ENCODE data around the gene SF3B3. TPM values are rescaled to one million over a fixed set of nuclear protein-coding genes. Genes with fewer than 3 reads are reported as not detected.
"Not testable (repeated sequence)": the region's sequence is repeated elsewhere in the genome, so short reads cannot be mapped to it uniquely, and the experiment has no call there.

Gene SF3B3
- total and polyA plus RNA-seq, 5 donors, result 67.5 to 154 (median 141) TPM

DNA sequence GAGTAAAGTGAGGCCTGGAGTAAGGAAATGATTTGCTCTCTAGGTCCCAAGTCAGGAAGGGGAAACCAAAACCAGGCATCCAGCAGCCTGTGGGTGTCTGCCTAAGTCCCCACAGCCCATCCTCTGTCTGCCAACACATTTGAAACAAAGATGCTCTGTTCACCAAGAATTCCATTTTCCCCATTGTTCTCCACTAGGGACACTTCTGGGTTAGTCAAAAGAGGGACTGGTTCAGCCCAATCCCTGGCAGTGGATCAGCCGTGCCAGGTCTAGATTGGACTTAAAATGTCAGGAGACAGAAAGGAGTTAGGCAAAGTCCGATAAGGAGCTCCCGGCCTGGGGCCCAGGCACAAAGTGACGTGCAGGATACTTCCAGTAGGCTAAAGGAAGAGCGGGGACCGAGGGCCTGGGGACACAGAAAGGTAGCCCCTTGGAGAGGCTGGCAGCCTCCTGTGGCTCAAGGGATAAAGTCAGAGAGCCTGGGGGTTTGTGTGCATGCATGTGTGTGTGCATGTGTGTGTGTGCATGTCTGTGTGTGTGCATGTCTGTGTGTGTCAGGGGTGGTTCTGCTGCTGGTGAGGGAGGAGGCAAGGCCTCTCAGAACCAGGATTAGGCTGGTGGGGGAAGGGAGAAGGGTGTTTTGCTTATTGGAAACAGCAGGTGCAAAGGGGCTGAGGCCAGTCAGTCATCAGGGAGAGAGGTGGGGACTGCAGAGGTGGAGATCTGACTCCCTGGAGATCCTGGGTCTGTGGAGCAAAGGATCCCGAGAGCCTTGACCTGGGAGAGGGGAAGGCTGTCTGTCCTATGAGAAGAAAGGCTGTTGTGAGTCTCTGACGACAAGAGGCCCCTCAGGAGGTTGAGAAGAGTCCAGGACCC lies 81.0 kb downstream of the SF3B3 start:
- no peak overlapping the region for H3K27ac ChIP-seq (ENCODE audit: low read length)
- H3K4me3 ChIP-seq (ENCODE audit: low read length), result no peak overlapping the region
- intact Hi-C loops (cut with DNase I), result no loop called here
- DNase-seq (no peak), ATAC-seq (no peak)
- 78% methylated on average over 8 of the region's 8 CpGs for WGBS
- H3K4me1 ChIP-seq (ENCODE audit: control insufficient read depth, insufficient read depth, low read length), result no peaks in the 10 kb centered on the region
- no peaks in the 10 kb centered on the region for H3K27me3 ChIP-seq (ENCODE audit: control insufficient read depth, insufficient read depth)
- no peaks in the 10 kb centered on the region for H3K9me3 ChIP-seq (ENCODE audit: control insufficient read depth, low read length)

DNA sequence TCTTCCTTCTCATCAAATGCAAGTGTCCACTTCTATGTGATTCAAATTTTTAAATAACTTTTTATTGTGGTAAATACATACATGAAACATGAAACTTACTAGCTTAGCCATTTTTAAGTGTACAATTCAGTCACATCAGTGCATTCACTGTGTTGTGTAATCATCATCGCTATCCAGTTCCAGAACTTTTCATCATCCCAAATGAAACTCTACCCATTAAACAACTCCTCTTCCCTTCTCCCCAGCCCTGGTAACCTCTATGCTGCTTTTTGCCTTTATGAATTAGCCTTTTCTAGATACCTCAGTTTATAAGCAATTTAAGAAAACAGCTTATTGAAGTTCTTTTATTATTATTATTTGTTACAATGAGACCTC lies 81.7 kb downstream of the SF3B3 start:
- intact Hi-C loops (cut with DNase I), result no loop called here
- ATAC-seq, result no peak
- H3K9me3 ChIP-seq (ENCODE audit: control insufficient read depth, low read length), result no peaks in the 10 kb centered on the region
- no peaks in the 10 kb centered on the region for H3K27me3 ChIP-seq (ENCODE audit: control insufficient read depth, insufficient read depth)
- H3K4me1 ChIP-seq (ENCODE audit: control insufficient read depth, insufficient read depth, low read length), result no peaks in the 10 kb centered on the region
- H3K4me3 ChIP-seq (ENCODE audit: low read length), result no peak overlapping the region
- WGBS, result 67% methylated on average over 1 of the region's 1 CpG
- no peak for DNase-seq
- H3K27ac ChIP-seq (ENCODE audit: low read length), result no peak overlapping the region

GRCh38 chr16:70608521-70608920 lies 84.9 kb downstream of the SF3B3 start:
- intact Hi-C loops (cut with DNase I), result no loop called here
- Histone ChIP-seq H3K27ac (ENCODE audit: low read length) (no peak overlapping the region), H3K4me1 (ENCODE audit: control insufficient read depth, insufficient read depth, low read length) (no peaks in the 10 kb centered on the region), H3K4me3 (ENCODE audit: low read length) (no peak overlapping the region), H3K9me3 (ENCODE audit: control insufficient read depth, low read length) (no peaks in the 10 kb centered on the region), H3K27me3 (ENCODE audit: control insufficient read depth, insufficient read depth) (no peaks in the 10 kb centered on the region)
- 89% methylated on average over 7 of the region's 7 CpGs for WGBS
- ATAC-seq (no peak), DNase-seq (no peak)

DNA sequence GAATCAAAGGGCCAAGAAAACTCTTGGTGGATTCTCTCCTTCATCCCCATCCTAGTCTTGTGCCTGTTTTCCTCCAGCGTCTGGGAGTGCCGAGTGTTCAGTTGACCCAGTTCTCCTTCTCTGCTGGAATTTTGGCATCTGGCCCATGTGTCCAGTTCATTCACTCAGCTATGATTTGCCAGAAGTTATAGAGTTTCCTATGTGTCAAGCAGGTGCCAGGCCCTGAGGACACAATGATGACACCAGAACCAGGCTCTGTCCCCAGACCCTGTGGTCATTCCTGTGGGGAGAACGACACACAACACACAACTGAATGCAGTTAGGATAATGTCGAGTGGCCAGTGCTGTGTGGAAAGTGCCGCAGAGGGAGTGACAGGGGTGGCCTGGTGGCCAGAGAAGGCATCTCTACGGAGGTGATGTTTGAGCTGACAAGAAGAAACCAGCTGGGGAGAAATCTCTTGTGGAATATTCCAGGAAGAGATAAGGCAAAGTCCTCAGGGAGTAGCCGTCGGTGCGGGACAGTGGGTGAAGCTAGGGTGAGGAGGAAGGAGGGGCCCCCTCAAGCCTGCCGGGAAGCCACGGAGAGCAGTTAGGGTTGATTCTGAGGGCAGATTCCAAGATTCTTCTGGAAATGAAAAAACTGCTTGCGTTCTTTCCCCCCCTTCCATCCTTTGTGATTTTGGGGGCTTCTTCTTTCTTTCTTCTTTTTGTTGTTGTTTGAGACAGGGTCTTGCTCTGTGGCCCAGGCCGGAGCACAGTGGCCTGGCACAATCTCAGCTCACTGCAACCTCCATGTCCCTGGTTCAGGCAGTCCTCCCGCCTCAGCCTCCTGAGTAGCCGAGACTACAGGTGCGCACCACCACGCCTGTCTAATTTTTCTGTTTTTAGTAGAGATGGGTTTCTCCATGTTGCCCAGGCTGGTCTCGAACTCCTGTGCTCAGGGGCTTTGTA lies 86.9 kb downstream of the SF3B3 start:
- intact Hi-C loops (cut with DNase I), result no loop called here
- ATAC-seq (peak; percentile 43 to 50), DNase-seq (no peak)
- H3K27ac ChIP-seq (ENCODE audit: low read length), result no peak overlapping the region
- WGBS, result 70% methylated on average over 18 of the region's 18 CpGs
- H3K4me1 ChIP-seq (ENCODE audit: control insufficient read depth, insufficient read depth, low read length), result no peaks in the 10 kb centered on the region
- H3K9me3 ChIP-seq (ENCODE audit: control insufficient read depth, low read length), result no peaks in the 10 kb centered on the region
- H3K27me3 ChIP-seq (ENCODE audit: control insufficient read depth, insufficient read depth), result no peaks in the 10 kb centered on the region
- H3K4me3 ChIP-seq (ENCODE audit: low read length), result no peak overlapping the region

DNA sequence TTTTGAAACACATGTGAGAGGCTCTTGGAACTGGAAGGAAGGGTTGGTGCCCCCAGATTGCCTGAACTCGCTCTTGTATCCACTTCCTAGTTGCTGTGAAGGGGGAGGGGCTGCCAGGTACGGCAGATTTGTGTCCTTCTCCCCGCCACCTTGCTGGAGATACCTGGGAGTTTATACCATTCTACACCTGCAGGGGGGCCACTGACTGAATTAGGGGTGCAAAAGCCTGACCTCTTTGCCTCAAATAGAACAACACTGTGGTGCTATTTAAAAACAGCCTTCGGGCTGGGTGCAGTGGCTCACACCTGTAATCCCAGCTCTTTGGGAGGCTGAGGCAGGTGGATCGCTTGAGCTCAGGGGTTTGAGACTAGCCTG lies 87.6 kb downstream of the SF3B3 start:
- ATAC-seq (no peak), DNase-seq (no peak)
- H3K4me1 ChIP-seq (ENCODE audit: control insufficient read depth, insufficient read depth, low read length), result no peaks in the 10 kb centered on the region
- no peaks in the 10 kb centered on the region for H3K9me3 ChIP-seq (ENCODE audit: control insufficient read depth, low read length)
- intact Hi-C loops (cut with DNase I), result no loop called here
- no peaks in the 10 kb centered on the region for H3K27me3 ChIP-seq (ENCODE audit: control insufficient read depth, insufficient read depth)
- no peak overlapping the region for H3K27ac ChIP-seq (ENCODE audit: low read length)
- no peak overlapping the region for H3K4me3 ChIP-seq (ENCODE audit: low read length)
- WGBS, result 93% methylated on average over 5 of the region's 5 CpGs

DNA sequence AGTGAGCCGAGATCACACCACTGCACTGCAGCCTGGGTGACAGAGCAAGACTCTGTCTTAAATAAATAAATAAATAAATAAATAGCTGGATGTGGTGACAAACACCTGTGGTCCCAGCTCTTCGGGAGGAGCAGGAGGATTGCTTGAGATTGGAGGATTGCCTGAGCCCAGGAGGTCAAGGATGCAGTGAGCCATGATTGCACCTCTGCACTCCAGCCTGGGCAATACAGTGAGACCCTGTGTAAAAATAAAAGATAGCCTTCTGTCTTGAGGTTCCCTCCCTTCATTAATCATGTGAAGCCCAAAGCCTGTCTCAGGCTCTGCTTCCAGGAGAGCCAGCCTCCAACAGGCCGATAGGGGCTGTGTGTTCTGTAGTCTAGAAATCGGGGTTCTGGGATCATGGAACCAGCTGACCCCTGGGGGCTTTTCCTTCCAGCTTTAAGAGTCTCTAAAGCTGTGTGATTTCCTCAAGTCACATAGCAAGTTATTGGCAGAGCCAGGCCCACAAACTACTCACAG lies 88.2 kb downstream of the SF3B3 start:
- ATAC-seq (no peak), DNase-seq (no peak)
- H3K4me3 ChIP-seq (ENCODE audit: low read length), result no peak overlapping the region
- no peaks in the 10 kb centered on the region for H3K27me3 ChIP-seq (ENCODE audit: control insufficient read depth, insufficient read depth)
- intact Hi-C loops (cut with DNase I), result no loop called here
- no peaks in the 10 kb centered on the region for H3K4me1 ChIP-seq (ENCODE audit: control insufficient read depth, insufficient read depth, low read length)
- no peaks in the 10 kb centered on the region for H3K9me3 ChIP-seq (ENCODE audit: control insufficient read depth, low read length)
- WGBS, result 92% methylated on average over 4 of the region's 4 CpGs
- H3K27ac ChIP-seq (ENCODE audit: low read length), result no peak overlapping the region

- ATAC-seq (no peak), DNase-seq (no peak)
- no peaks in the 10 kb centered on the region for H3K9me3 ChIP-seq (ENCODE audit: control insufficient read depth, low read length)
- no peak overlapping the region for H3K4me3 ChIP-seq (ENCODE audit: low read length)
- H3K27ac ChIP-seq (ENCODE audit: low read length), result no peak overlapping the region
- WGBS, result 93% methylated on average over 8 of the region's 8 CpGs
- no peaks in the 10 kb centered on the region for H3K4me1 ChIP-seq (ENCODE audit: control insufficient read depth, insufficient read depth, low read length)
- intact Hi-C loops (cut with DNase I), result no loop called here
- H3K27me3 ChIP-seq (ENCODE audit: control insufficient read depth, insufficient read depth), result no peaks in the 10 kb centered on the region
These were observed 89.3 kb downstream of the SF3B3 start for GRCh38 chr16:70612931-70613330.

DNA sequence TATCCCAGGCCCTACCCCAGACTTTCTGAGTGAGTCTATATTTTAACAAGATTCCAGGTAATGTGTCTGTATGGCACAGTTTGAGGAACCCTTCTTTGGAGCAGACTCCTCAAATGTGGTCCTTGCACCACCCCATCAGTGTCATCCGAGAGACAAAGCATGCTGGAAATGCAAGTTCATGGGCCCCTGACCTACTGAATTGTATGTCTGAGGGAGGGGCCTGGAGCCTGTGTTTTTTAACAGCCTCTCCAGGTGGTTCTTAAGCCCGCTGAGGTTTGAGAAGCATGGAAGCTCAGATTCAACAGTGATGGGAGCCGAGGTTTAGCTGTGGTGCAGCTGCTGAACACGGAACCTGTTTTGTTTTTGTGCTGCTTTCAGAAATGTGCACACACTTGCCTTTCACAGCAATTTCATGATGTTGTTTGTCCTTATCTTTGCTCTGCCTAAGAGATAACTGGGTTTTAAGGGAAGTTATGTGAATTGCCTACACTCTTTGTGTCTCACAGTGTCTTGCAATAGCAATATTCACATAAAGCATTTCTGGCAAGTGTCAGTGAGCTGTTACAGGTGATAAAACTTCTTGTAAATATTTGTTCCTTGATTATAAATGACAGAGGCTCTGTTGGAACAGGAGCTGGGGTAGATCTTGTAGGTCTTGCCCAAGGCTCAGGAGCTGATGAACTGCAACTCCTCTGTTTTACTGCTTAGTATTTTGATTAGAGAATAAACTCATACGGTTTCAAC lies 90.8 kb downstream of the SF3B3 start:
- intact Hi-C loops (cut with DNase I), result no loop called here
- no peak for ATAC-seq
- H3K9me3 ChIP-seq (ENCODE audit: control insufficient read depth, low read length), result no peaks in the 10 kb centered on the region
- DNase-seq, result no peak
- H3K4me1 ChIP-seq (ENCODE audit: control insufficient read depth, insufficient read depth, low read length), result no peaks in the 10 kb centered on the region
- 68% methylated on average over 5 of the region's 5 CpGs for WGBS
- H3K27me3 ChIP-seq (ENCODE audit: control insufficient read depth, insufficient read depth), result no peaks in the 10 kb centered on the region
- H3K4me3 ChIP-seq (ENCODE audit: low read length), result no peak overlapping the region
- H3K27ac ChIP-seq (ENCODE audit: low read length), result no peak overlapping the region

GRCh38 chr16:70615945-70616344 lies 92.3 kb downstream of the SF3B3 start:
- Histone ChIP-seq H3K9me3 (ENCODE audit: control insufficient read depth, low read length) (no peaks in the 10 kb centered on the region), H3K4me1 (ENCODE audit: control insufficient read depth, insufficient read depth, low read length) (no peaks in the 10 kb centered on the region), H3K27ac (ENCODE audit: low read length) (no peak overlapping the region), H3K27me3 (ENCODE audit: control insufficient read depth, insufficient read depth) (no peaks in the 10 kb centered on the region), H3K4me3 (ENCODE audit: low read length) (no peak overlapping the region)
- intact Hi-C loops (cut with DNase I), result no loop called here
- ATAC-seq (no peak), DNase-seq (no peak)
- 87% methylated on average over 5 of the region's 5 CpGs for WGBS

DNA sequence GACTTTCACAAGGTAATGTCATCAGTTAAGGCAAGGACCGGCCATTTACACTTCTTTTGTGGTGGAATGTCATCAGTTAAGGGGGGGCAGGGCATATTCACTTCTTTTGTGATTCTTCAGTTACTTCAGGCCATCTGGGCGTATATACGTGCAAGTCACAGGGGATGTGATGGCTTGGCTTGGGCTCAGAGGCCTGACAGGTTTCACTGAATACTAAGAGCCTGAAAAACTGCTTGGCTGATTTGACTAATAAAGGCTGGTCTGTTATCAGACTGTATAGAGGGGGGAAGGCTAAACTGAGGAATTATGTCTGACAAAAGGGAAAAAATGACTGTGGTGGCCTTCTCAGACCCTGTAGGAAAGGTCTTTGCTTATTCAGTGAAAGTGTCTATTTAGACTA lies 98.2 kb downstream of the SF3B3 start:
- H3K9me3 ChIP-seq (ENCODE audit: control insufficient read depth, low read length); H3K4me3 ChIP-seq (ENCODE audit: low read length); H3K4me1 ChIP-seq (ENCODE audit: control insufficient read depth, insufficient read depth, low read length); DNase-seq; intact Hi-C loops (cut with DNase I); ATAC-seq; H3K27me3 ChIP-seq (ENCODE audit: control insufficient read depth, insufficient read depth); H3K27ac ChIP-seq (ENCODE audit: low read length): not testable (repeated sequence)
- WGBS, result 71% methylated on average over 3 of the region's 3 CpGs
